NB4 (cell line): Measurements from ENCODE around the gene SENP1.

ENCODE experiments used
- CTCF ChIP-seq: IDR thresholded peaks from one replicate; pipeline ENCODE4 v1.5.1; 2012; ENCODE audit warnings: low read depth, low read length
- MAX ChIP-seq: IDR thresholded peaks from 2 replicates; pipeline ENCODE4 v1.6.1; 2011; ENCODE audit warnings: low read depth, low read length
- POLR2A ChIP-seq: IDR thresholded peaks from 2 replicates; pipeline ENCODE4 v1.6.1; 2011; ENCODE audit warnings: mild to moderate bottlenecking; ENCODE audit not compliant: insufficient read length; ENCODE audit errors: extremely low read depth

GRCh38 chr12:48051681-48052080 lies 54.2 kb downstream of the SENP1 start:
- TF ChIP-seq CTCF (no peak), MAX (no peak), POLR2A (no peak)
